SW 1271 (cell line): Measurements from ENCODE around the gene PGBD5.
"Not testable (repeated sequence)": the region's sequence is repeated elsewhere in the genome, so short reads cannot be mapped to it uniquely, and the experiment has no call there.

Source experiments
- DNase-seq, 2 experiments: peaks; one replicate each; lab custom pipeline; 2025; lab: John Stamatoyannopoulos, UW

Gene PGBD5

DNA sequence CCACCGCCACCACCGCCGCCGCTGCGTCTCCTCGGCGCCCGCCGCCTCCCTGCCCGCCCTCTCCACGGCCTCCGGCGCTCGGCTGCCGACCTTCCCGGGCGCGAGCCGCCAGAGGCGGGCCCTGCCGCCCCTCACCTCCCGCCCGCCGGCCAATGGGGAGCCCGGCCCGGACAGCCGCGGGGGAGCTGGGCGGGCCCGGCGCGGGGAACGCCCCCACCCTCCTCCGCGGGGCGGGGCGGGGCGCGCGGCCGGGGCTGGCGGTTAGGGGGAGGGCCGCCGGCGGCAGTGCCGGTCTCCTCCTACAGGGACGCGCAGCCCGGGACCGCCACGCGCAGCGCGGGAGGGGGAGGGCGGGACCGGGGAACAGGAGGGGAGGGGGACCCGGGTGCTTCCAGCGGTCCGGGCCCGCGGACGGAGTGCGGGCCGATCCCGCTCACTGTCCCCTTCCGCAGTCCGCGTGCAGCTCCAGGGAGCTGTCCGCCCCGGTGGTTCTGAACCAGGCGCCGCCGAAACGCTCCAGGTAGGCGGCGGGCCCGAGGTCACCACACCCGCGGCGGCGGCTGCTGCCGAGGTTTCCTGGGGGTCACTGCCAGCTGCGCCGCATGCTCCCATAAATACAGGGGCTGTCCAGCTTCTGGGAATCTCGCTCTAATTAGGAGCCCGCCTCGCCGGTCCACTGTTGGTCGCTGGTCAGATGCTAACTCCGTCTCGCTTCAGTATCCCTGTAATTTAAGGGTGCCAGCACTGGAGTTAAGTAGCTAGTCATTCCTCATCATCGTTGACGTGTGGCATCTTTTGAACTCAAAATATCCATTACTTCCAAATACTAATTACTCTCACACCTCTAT, at the start of gene PGBD5:
Gene PGBD5, minus strand, starts transcription at position 87 of the 848 bp plus-strand sequence. CDS start 404 bp downstream, outside the sequence.
- DNase-seq = peak in 1 of 2 experiments; percentile 13

- not testable (repeated sequence) for DNase-seq
Measured at GRCh38 chr1:230474924-230475323, 48.8 kb upstream of the PGBD5 start.

DNA sequence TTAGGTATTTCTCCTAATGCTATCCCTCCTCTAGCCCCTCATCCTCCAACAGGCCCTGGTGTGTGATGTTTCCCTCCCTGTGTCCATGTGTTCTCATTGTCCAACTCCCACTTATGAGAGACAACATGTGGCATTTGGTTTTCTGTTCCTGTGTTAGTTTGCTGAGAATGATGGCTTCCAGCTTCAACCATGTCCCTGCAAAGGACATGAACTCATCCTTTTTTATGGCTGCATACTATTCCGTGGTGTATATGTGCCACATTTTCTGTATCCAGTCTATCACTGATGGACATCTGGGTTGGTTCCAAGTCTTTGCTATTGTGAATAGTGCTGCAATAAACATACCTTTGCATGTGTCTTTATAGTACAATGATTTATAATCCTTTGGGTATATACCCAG, 44.6 kb upstream of the PGBD5 start:
- DNase-seq = not testable (repeated sequence)

GRCh38 chr1:230469271-230469670, 43.1 kb upstream of the PGBD5 start:
- no peak for DNase-seq

GRCh38 chr1:230465691-230466090, 39.6 kb upstream of the PGBD5 start:
- no peak for DNase-seq

DNA sequence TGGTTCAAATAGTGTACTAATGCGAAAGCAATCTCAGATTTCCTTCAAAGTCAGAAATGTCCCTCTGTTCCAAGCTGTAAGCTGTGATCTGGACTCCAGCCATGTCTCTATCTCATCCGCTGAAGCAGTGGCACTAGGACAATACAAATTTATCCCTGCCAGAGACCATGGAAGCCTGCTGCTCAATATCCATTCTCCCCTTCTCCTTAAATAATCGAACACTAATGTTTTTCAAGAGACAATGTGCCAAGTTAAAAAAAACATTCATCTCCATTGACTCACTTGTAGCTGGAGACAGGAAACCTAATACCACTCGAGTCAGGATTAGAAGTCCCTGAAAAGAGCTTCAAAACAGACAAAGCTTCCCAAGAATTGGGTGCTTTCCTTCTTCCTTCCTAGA, 38.5 kb upstream of the PGBD5 start:
- no peak for DNase-seq

- no peak for DNase-seq
Measured at GRCh38 chr1:230463760-230464159, 37.6 kb upstream of the PGBD5 start.

- no peak for DNase-seq
Measured at GRCh38 chr1:230463326-230463725, 37.2 kb upstream of the PGBD5 start.

GRCh38 chr1:230459465-230459864, 33.3 kb upstream of the PGBD5 start:
- DNase-seq = no peak

DNA sequence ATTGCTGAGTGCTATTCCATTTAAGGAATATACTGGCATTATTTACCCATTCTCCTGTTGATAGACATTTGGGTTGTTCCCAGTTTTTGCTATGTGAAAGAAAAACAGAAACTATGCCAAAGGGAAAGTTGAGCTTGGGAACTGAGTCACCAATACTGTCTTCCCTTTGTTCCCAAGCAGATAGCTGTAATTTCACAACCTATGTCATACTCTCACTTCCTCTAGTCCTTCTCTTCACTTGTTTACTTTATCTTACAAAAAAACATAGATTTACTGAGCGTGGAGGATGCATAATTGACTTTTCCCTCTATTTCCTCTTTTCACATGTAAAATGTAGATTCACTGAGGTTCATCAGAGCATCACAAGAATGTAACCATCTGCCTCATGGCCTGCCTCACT, 32.4 kb upstream of the PGBD5 start:
- no peak for DNase-seq

DNA sequence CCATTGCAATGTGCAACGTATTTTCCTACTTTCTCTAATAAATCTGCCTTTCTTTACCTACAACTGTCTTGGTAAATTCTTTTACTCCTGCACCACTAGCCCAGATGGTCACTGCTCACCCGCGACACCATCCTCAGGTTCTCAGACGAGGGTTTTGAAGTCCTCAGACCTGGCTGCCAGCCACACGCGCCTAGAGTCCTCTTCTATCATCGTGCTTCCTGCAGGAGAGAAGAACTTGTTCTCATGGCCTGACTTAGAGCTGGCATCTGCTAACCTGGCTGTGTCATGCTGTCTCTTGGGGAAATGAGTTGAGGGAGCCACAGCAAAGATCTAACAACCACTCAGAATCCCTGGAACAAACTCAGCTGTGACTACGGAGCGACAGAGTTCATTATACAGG, 30.3 kb upstream of the PGBD5 start:
- no peak for DNase-seq

DNA sequence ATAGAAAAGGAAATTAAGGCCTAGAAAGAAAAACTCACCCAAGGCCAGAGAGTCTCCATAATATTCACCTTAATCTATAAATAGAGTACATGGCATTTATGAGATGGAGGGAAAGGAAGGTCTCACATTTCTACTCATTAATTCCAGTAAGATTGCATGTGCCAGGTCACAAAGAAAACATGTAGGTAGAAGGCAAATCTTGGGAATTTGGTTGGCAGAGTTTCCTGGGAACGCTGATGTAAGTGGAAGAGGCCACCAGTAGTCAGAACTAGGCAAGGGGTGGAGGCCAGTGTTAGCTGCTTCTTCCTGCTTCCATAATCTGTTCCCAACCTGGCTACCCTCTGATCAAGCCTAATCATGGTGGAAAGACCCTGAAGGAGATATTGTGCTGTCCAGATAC, 29.2 kb upstream of the PGBD5 start:
- DNase-seq = no peak

- DNase-seq = no peak
Measured at GRCh38 chr1:230453377-230453776, 27.2 kb upstream of the PGBD5 start.

- DNase-seq = no peak
Measured at GRCh38 chr1:230441183-230442029, 15.3 kb upstream of the PGBD5 start.

- DNase-seq = no peak
Measured at GRCh38 chr1:230435108-230435507, 9.0 kb upstream of the PGBD5 start.

DNA sequence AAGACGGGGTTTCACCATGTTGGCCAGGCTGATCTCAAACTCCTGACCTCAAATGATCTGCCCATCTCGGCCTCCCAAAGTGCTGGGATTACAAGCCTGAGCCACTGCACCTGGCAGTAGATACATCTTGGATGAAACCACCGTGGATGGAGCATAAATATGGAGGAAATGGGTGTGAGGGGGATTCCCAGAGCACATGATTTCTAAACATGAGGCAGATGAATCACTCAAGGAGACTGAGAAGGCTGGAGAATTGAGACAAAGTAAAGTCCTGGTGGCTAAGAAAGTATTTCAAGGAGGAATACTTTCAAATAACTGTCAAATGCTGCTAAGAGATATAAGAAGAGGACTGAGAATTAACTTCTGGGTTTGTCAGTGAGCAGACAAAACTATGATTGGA, 5.4 kb upstream of the PGBD5 start:
- no peak for DNase-seq

DNA sequence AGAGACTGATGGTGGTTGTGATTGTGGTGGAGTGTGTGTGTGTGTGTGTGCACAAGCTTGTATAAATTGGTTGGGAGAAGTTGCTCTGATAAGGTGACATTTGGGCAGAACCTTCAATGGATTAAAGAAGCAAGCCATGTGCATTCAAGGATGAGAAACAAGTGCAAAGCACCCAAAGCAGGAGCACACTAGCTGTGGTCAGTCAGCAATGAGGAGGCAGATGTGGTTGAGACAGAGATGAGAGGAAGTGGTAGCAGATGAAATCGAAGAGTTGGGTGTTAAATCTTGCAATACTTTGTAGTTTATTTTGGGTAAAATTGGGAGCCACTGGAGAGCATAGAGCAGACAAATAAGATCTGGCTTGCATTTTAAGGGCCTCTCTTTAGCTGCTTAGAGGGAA, 4.4 kb upstream of the PGBD5 start:
- no peak for DNase-seq

DNA sequence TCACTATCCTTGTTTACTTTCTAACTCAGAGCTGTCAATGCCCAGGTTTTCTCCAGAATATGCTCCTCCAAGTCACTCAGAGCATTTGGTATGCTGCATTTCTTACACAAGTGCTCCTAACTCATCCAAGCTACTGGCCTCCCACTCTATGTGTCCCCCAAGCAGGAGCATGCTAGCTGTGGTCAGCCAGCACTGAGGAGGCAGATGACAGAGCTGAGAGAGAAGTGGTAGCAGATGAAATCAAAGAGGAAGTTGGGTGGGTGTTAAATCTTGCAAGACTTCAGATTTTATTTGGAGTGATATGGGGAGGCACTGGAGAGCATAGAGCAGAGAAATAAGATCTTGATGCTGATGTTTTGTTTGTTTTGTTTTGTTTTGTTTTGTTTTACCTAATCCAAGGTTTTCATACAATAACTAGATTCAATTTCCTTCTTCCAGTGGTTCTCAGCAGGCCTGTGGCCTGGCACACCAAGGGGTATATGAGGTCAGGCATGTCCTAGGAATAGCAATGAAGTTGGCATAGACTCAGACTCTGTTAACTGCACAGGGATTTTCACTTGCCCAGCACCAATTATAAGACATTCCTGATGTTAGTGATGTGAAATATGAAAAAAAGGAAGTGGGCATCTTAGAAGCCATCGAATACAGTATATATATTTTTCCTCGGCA, 3.1 kb upstream of the PGBD5 start:
- DNase-seq = no peak

GRCh38 chr1:230427981-230428380, 1.8 kb upstream of the PGBD5 start:
- DNase-seq = no peak

DNA sequence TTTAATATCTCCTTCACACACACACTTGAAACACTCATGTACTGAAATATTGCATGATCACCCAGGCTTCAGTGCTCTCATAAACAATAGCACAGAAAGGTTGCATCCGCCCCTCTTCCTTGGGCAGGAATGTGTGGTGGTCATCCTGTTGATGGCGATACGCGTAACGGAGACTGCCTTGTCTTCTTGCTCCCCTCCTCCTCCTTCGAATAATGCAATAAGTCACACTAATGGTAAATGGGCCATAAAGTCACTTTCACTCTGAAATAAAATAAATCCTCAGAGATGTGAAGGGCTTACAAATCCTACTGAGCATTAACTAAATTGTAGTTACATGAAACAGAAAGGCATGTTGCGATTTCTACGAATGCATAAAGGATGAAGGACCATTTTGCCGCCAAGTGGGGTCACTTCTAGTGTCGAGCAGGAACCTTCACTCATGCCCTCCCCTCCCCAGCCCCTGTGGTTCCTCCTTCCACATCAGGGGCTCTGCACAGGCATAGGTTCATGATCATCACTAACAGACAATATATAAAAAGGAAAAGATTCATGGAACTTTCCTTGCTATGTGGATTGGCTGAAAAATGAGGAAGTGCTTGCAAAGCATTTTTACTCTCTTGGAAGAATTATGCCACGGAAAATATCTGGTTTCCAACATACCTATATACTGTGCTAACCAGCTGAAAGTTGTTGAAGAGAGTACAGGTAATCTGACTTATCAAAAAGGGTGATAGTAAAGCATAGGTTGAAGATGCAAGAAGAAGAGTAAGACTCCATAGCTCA, 1.2 kb upstream of the PGBD5 start:
- no peak for DNase-seq

DNA sequence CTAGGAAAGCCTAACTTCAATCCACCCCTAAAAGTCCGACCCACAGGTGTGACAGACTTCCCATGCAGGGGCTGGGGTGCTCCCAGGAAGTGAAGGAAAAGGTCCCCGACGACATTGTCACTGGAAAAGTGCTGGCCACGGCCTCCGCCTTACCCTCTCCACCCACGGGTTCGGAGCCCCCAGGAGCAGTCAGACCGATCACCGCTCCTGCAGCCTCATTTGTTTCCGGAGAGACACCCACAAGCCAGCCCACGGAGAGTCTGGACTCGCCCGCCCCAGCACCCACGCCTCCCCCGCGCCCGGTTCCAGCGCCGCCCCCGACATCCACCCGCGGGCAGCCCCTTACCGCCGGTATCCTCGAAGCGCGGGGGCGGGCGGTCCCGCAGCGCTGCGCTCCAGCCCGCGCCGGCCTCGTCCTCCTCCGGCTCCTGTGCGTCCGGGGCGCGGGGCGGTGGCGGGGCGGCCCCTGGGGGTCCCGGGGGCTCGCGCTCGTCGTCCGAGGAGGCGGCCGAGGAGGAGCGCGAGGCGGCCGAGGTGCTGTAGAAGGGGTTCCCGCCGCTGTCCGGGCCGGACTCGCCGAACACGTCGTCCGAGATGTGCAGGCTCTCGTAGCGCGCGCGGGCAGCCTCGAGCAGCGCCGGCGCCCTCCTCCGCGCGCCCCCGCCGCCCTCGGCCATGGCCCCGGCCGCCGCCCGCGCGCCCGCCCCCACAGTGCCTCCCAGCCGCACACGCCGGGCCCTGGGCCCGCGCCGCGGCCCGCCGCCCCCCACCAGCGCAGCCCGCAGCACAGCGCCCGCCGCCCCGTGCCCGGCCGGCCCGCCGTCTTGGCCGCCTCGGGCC, 660 bp downstream of the PGBD5 start:
- DNase-seq = no peak
